Measurements from ENCODE around the gene SLC1A1.

- no peak for TF ChIP-seq FOXM1 (IDR thresholded peaks at IDR 0.05; ENCODE audit: borderline replicate concordance, low read depth)
- TF ChIP-seq CEBPB (IDR thresholded peaks at IDR 0.05): no peak
- no peak for TF ChIP-seq USF1 (IDR thresholded peaks at IDR 0.05)
- no peak for TF ChIP-seq NFIC (IDR thresholded peaks at IDR 0.05)
- TF ChIP-seq RAD21 (IDR thresholded peaks at IDR 0.05; ENCODE audit: low read depth): no peak
- TF ChIP-seq TAF1 (IDR thresholded peaks at IDR 0.05; ENCODE audit: low read depth): no peak
- TF ChIP-seq EP300 (IDR thresholded peaks at IDR 0.05; ENCODE audit: borderline replicate concordance): no peak
- TF ChIP-seq TCF12 (IDR thresholded peaks at IDR 0.05; ENCODE audit: low read depth): no peak
- no peak for TF ChIP-seq MAX (IDR thresholded peaks at IDR 0.05)
- TF ChIP-seq REST (IDR thresholded peaks at IDR 0.05; ENCODE audit: low read depth): no peak
These were observed 51.6 kb downstream of the SLC1A1 start for GRCh38 chr9:4541856-4542255.

Measured in Ishikawa (cell line).